ENCODE data around the gene WWOX.
A peak's percentile ranks its signal among the peaks of the same experiment; 100 is the strongest.
"Not testable (repeated sequence)": the region's sequence is repeated elsewhere in the genome, so short reads cannot be mapped to it uniquely, and the experiment has no call there.

WWOX gene

GRCh38 chr16:79211586-79211985 lies 1112.1 kb downstream of the WWOX start:
- no peak for DNase-seq

- DNase-seq: no peak
Measured at GRCh38 chr16:79212114-79212791, 1112.8 kb downstream of the WWOX start.

- no peak for DNase-seq
Measured at GRCh38 chr16:79213214-79213613, 1113.8 kb downstream of the WWOX start.

- no peak for DNase-seq
Measured at GRCh38 chr16:79215289-79215688, 1115.8 kb downstream of the WWOX start.

GRCh38 chr16:79217375-79218011 lies 1118.0 kb downstream of the WWOX start:
- DNase-seq: peak; percentile 14

GRCh38 chr16:79218351-79218750 lies 1118.9 kb downstream of the WWOX start:
- DNase-seq: no peak

- DNase-seq: not testable (repeated sequence)
Measured at GRCh38 chr16:79225994-79226393, 1126.5 kb downstream of the WWOX start.

GRCh38 chr16:79229361-79229760 lies 1129.9 kb downstream of the WWOX start:
- no peak for DNase-seq

- not testable (repeated sequence) for DNase-seq
Measured at GRCh38 chr16:79245700-79246099, 1146.2 kb downstream of the WWOX start.

GRCh38 chr16:79247386-79247785 lies 1147.9 kb downstream of the WWOX start:
- no peak for DNase-seq

GRCh38 chr16:79248351-79248750 lies 1148.9 kb downstream of the WWOX start:
- no peak for DNase-seq

- no peak for DNase-seq
Measured at GRCh38 chr16:79250502-79251098, 1151.1 kb downstream of the WWOX start.

GRCh38 chr16:79253100-79253631 lies 1153.7 kb downstream of the WWOX start:
- no peak for DNase-seq

GRCh38 chr16:79257953-79258490 lies 1158.6 kb downstream of the WWOX start:
- DNase-seq: no peak

- not testable (repeated sequence) for DNase-seq
Measured at GRCh38 chr16:79260890-79261289, 1161.4 kb downstream of the WWOX start.

GRCh38 chr16:79261481-79261940 lies 1162.1 kb downstream of the WWOX start:
- DNase-seq: peak; percentile 53

- DNase-seq: no peak
Measured at GRCh38 chr16:79261944-79262552, 1162.6 kb downstream of the WWOX start.

All from CD4-positive, alpha-beta T cell treated with Interleukin-6 for 4 hours (primary cell).